H1 (cell line): ENCODE results near the gene HK1. TPM values are rescaled to one million over a fixed set of nuclear protein-coding genes. Genes with fewer than 3 reads are reported as not detected.

Experiments
- BACH1 ChIP-seq: IDR thresholded peaks from 2 replicates; pipeline ENCODE4 v1.6.1; 2012; ENCODE audit warnings: low read length, improper control_type of control experiment
- BRCA1 ChIP-seq: IDR thresholded peaks from 2 replicates; pipeline ENCODE4 v1.6.1; 2012; ENCODE audit warnings: low read depth, low read length, improper control_type of control experiment
- CHD1 ChIP-seq: IDR thresholded peaks from 2 replicates; pipeline ENCODE4 v1.6.1; 2012; ENCODE audit warnings: low read depth, low read length, improper control_type of control experiment
- EZH2 ChIP-seq: fragments of 200-600 bp; sonication (generic); IDR thresholded peaks from 2 replicates; pipeline ENCODE4 v1.7.1; 2012; ENCODE audit warnings: low read depth, mild to moderate bottlenecking, moderate library complexity, low read length, inconsistent platforms; ENCODE audit not compliant: severe bottlenecking
- PHF8 ChIP-seq: fragments of 200-600 bp; sonication (generic); conservative IDR thresholded peaks from 2 replicates; pipeline ENCODE4 v1.7.1; 2012; ENCODE audit warnings: low read depth, mild to moderate bottlenecking, inconsistent platforms, low read length, moderate library complexity
- RNF2 ChIP-seq: fragments of 200-900, 300-1000 bp; sonication (generic); IDR thresholded peaks from 2 replicates; pipeline ENCODE4 v1.7.1; 2016; ENCODE audit warnings: borderline replicate concordance, low read depth, mild to moderate bottlenecking, antibody characterized with exemption, low read length; ENCODE audit not compliant: poor library complexity, severe bottlenecking; ENCODE audit errors: missing control alignments
- RXRA ChIP-seq: IDR thresholded peaks from 2 replicates; pipeline ENCODE4 v1.6.1; 2011; ENCODE audit warnings: low read depth, mild to moderate bottlenecking, low read length, moderate library complexity; ENCODE audit not compliant: insufficient read depth
- ZNF274 ChIP-seq: IDR thresholded peaks from 2 replicates; pipeline ENCODE4 v1.7.0; 2012; ENCODE audit warnings: low read length, borderline replicate concordance; ENCODE audit errors: extremely low read depth
- polyA plus RNA-seq, 7 experiments: library from polyadenylated mRNA; depleted of rRNA in 3 of 7; stranded (reverse) in 5 of 7; unstranded in 2 of 7; fragments of >200 nt in 5 of 7; fragments of 200-250 nt in 2 of 7; gene quantifications; 1 replicate in 5 of 7; 2 replicates in 1 of 7; 4 replicates in 1 of 7; pipeline versions ENCODE4 v1.2.1 to v1.2.3, GENCODE V29; 2011 to 2013; ENCODE audit warnings: missing spikeins in 2 of 7, mixed read lengths in 2 of 7
- total RNA-seq: library from RNA; stranded (reverse); fragmentation: NEBNext Ultra II Directional; extraction: Animal tissue kit (Norgen Biotek cat#: 25700); gene quantifications from 2 replicates; pipeline ENCODE4 v1.2.1, GENCODE V29; 2021
- TF ChIP-seq, protein P1 (sequence below): fragments of 300-600 bp; sonication (generic); IDR thresholded peaks from 2 replicates; pipeline ENCODE4 v1.7.1; 2012; ENCODE audit warnings: low read length, moderate library complexity, mild to moderate bottlenecking, inconsistent platforms; ENCODE audit not compliant: insufficient replicate concordance
- TF ChIP-seq, protein P2 (sequence below): IDR thresholded peaks from 2 replicates; pipeline ENCODE4 v1.6.1; 2012; ENCODE audit warnings: low read length, inconsistent platforms

The HK1 gene
- total and polyA plus RNA-seq, 2 of the 8 experiments (the other 6 are each of a cell fraction or from before 2014, with no cell fraction given) = 55.8 to 247 TPM

DNA sequence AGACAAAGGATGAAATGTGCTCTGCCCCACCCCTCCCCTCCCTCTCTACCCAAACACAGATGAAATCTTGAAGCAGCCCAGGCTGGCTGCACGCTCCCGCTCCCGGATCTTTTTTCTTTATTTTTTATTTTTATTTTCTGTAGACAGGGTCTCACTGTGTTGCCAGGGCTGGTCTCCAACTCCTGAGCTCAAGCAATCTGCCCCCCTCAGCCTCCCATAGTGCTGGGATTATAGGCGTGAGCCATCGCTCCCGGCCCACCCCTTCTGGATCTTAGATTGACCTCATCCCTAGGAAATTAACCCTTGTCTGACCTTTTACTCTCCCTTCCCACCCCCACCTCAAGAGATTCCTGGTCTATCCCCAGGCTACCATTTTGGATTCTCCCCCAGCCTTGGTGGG, 124.1 kb downstream of the HK1 start (continued):
- TF ChIP-seq, protein P1, sequence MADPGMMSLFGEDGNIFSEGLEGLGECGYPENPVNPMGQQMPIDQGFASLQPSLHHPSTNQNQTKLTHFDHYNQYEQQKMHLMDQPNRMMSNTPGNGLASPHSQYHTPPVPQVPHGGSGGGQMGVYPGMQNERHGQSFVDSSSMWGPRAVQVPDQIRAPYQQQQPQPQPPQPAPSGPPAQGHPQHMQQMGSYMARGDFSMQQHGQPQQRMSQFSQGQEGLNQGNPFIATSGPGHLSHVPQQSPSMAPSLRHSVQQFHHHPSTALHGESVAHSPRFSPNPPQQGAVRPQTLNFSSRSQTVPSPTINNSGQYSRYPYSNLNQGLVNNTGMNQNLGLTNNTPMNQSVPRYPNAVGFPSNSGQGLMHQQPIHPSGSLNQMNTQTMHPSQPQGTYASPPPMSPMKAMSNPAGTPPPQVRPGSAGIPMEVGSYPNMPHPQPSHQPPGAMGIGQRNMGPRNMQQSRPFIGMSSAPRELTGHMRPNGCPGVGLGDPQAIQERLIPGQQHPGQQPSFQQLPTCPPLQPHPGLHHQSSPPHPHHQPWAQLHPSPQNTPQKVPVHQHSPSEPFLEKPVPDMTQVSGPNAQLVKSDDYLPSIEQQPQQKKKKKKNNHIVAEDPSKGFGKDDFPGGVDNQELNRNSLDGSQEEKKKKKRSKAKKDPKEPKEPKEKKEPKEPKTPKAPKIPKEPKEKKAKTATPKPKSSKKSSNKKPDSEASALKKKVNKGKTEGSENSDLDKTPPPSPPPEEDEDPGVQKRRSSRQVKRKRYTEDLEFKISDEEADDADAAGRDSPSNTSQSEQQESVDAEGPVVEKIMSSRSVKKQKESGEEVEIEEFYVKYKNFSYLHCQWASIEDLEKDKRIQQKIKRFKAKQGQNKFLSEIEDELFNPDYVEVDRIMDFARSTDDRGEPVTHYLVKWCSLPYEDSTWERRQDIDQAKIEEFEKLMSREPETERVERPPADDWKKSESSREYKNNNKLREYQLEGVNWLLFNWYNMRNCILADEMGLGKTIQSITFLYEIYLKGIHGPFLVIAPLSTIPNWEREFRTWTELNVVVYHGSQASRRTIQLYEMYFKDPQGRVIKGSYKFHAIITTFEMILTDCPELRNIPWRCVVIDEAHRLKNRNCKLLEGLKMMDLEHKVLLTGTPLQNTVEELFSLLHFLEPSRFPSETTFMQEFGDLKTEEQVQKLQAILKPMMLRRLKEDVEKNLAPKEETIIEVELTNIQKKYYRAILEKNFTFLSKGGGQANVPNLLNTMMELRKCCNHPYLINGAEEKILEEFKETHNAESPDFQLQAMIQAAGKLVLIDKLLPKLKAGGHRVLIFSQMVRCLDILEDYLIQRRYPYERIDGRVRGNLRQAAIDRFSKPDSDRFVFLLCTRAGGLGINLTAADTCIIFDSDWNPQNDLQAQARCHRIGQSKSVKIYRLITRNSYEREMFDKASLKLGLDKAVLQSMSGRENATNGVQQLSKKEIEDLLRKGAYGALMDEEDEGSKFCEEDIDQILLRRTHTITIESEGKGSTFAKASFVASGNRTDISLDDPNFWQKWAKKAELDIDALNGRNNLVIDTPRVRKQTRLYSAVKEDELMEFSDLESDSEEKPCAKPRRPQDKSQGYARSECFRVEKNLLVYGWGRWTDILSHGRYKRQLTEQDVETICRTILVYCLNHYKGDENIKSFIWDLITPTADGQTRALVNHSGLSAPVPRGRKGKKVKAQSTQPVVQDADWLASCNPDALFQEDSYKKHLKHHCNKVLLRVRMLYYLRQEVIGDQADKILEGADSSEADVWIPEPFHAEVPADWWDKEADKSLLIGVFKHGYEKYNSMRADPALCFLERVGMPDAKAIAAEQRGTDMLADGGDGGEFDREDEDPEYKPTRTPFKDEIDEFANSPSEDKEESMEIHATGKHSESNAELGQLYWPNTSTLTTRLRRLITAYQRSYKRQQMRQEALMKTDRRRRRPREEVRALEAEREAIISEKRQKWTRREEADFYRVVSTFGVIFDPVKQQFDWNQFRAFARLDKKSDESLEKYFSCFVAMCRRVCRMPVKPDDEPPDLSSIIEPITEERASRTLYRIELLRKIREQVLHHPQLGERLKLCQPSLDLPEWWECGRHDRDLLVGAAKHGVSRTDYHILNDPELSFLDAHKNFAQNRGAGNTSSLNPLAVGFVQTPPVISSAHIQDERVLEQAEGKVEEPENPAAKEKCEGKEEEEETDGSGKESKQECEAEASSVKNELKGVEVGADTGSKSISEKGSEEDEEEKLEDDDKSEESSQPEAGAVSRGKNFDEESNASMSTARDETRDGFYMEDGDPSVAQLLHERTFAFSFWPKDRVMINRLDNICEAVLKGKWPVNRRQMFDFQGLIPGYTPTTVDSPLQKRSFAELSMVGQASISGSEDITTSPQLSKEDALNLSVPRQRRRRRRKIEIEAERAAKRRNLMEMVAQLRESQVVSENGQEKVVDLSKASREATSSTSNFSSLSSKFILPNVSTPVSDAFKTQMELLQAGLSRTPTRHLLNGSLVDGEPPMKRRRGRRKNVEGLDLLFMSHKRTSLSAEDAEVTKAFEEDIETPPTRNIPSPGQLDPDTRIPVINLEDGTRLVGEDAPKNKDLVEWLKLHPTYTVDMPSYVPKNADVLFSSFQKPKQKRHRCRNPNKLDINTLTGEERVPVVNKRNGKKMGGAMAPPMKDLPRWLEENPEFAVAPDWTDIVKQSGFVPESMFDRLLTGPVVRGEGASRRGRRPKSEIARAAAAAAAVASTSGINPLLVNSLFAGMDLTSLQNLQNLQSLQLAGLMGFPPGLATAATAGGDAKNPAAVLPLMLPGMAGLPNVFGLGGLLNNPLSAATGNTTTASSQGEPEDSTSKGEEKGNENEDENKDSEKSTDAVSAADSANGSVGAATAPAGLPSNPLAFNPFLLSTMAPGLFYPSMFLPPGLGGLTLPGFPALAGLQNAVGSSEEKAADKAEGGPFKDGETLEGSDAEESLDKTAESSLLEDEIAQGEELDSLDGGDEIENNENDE = no peak
- no peak for TF ChIP-seq CHD1
- no peak for TF ChIP-seq EZH2
- TF ChIP-seq PHF8 = no peak
- TF ChIP-seq ZNF274 = no peak
- TF ChIP-seq BACH1 = no peak
- TF ChIP-seq BRCA1 = no peak
- no peak for TF ChIP-seq RNF2
- TF ChIP-seq, protein P2, sequence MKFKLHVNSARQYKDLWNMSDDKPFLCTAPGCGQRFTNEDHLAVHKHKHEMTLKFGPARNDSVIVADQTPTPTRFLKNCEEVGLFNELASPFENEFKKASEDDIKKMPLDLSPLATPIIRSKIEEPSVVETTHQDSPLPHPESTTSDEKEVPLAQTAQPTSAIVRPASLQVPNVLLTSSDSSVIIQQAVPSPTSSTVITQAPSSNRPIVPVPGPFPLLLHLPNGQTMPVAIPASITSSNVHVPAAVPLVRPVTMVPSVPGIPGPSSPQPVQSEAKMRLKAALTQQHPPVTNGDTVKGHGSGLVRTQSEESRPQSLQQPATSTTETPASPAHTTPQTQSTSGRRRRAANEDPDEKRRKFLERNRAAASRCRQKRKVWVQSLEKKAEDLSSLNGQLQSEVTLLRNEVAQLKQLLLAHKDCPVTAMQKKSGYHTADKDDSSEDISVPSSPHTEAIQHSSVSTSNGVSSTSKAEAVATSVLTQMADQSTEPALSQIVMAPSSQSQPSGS = no peak
- TF ChIP-seq RXRA = no peak
